HPDE6-E6E7 (cell line): Measurements from ENCODE around the gene TRO.

Source experiments
- DNase-seq: peaks from one replicate; pipeline ENCODE4 v3.0.0; 2011; ENCODE audit warnings: missing footprints; ENCODE audit errors: extremely low spot score

TRO gene

GRCh38 chrX:54950730-54951375, 30.2 kb downstream of the TRO start:
- no peak for DNase-seq

GRCh38 chrX:54961750-54962149, 41.1 kb downstream of the TRO start:
- DNase-seq: no peak

GRCh38 chrX:54964766-54965497, 44.3 kb downstream of the TRO start:
- DNase-seq: no peak

- no peak for DNase-seq
Observed at GRCh38 chrX:54977387-54977786, 56.8 kb downstream of the TRO start.

GRCh38 chrX:54978448-54978847, 57.8 kb downstream of the TRO start:
- no peak for DNase-seq

- DNase-seq: no peak
Observed at GRCh38 chrX:54979432-54979831, 58.8 kb downstream of the TRO start.

GRCh38 chrX:54980334-54980733, 59.7 kb downstream of the TRO start:
- DNase-seq: no peak
